Pancreas (tissue), 10 donors: Measurements from ENCODE around the gene ICA1L. TPM values are rescaled to one million over a fixed set of nuclear protein-coding genes. Genes with fewer than 3 reads are reported as not detected.
A peak's percentile ranks its signal among the peaks of the same experiment; 100 is the strongest.

Experiments
- ATAC-seq, 4 donors: fragments of 200-7000 bp; cut with Tn5 transposase; one replicate each; pipeline versions ENCODE4 v1.8.0 to v1.9.1; 2020; ENCODE audit warnings: mild to moderate bottlenecking in 4 of 4, moderate library complexity in 4 of 4
- DNase-seq, 6 donors: peaks; one replicate each; pipeline ENCODE4 v3.0.0-alpha.2; 2020
- FAIRE-seq: peaks from 2 replicates; lab custom pipeline; 2012; peaks lifted over from hg19 to GRCh38; lab: Jason Lieb, UNC
- H3K27ac ChIP-seq, 4 donors: fragments of 200-600 bp; sonication (generic); 1 replicate in 3 of 4; 2 replicates in 1 of 4; pipeline versions ENCODE4 v1.5.0 to v1.8.0; 2020
- H3K27me3 ChIP-seq, 4 donors: fragments of 200-600 bp; one replicate each; pipeline ENCODE4 v1.8.0; 2021
- H3K36me3 ChIP-seq, 3 donors: fragments of 200-600 bp; sonication (generic) in 1 of 3; one replicate each; pipeline versions ENCODE4 v1.5.0 to v1.8.0; 2020 to 2021
- H3K4me1 ChIP-seq, 3 donors: fragments of 200-600 bp; one replicate each; pipeline ENCODE4 v1.8.0; 2021
- H3K4me3 ChIP-seq, 4 donors: fragments of 200-600 bp; sonication (generic) in 2 of 4; one replicate each; pipeline versions ENCODE4 v1.5.0 to v1.8.0; 2020 to 2021
- H3K9me3 ChIP-seq, 4 donors: fragments of 200-600 bp; one replicate each; pipeline ENCODE4 v1.8.0; 2021
- WGBS, 2 donors: extraction: QIAGEN DNeasy Blood & Tissue Kit; methylation state at CpG; one replicate each; pipeline ENCODE4 v1.1.7; 2013; 5-methylcytosine and 5-hydroxymethylcytosine counted together
- intact Hi-C, 3 donors: fragments of 100-400 bp; cut with DNase I; formaldehyde crosslinking; loops; one replicate each; pipeline versions ENCODE4 v1.11.1 to v1.14.2; 2022
- polyA plus RNA-seq, 2 donors: library from polyadenylated mRNA; stranded (reverse); fragments of 200-250 nt; gene quantifications; one replicate each; pipeline ENCODE4 v1.2.3, GENCODE V29; 2013
- total RNA-seq, 6 donors: library from RNA; stranded (reverse); fragmentation: NEBNext Ultra II Directional in 4 of 6; extraction: Animal tissue kit (Norgen Biotek cat#: 25700) in 4 of 6; gene quantifications; one replicate each; pipeline versions ENCODE4 v1.2.1 to v1.2.4, GENCODE V29; 2021 to 2023
- TF ChIP-seq, protein P1 (sequence below), 4 donors: fragments of 200-600 bp; sonication (generic) in 3 of 4; IDR thresholded peaks; one replicate each; pipeline versions ENCODE4 v1.5.0 to v1.8.0; 2021; ENCODE audit warnings: antibody characterized with exemption in 4 of 4
- donor health status: healthy with polysubstance abuse.
- donor health status: DM: no; HTN: no; CAD: no; lungs with moderate emphysema.
- donor health status: DM: no; HTN: no; CAD: no.
- donor health status: control.
- donor health status: control.
- donor health status: Bipolar disorder and iron deficiency.
- donor health status: DM: yes; HTN: yes; CAD: no.
- donor health status: DM: no; HTN: no; CAD: no.
- donor health status: DM: no; HTN: no; CAD: no.
- donor health status: DM: yes; HTN: yes; CAD: no.

ICA1L gene
- total and polyA plus RNA-seq, 8 donors, result 2.7 to 8.1 (median 3.6) TPM

DNA sequence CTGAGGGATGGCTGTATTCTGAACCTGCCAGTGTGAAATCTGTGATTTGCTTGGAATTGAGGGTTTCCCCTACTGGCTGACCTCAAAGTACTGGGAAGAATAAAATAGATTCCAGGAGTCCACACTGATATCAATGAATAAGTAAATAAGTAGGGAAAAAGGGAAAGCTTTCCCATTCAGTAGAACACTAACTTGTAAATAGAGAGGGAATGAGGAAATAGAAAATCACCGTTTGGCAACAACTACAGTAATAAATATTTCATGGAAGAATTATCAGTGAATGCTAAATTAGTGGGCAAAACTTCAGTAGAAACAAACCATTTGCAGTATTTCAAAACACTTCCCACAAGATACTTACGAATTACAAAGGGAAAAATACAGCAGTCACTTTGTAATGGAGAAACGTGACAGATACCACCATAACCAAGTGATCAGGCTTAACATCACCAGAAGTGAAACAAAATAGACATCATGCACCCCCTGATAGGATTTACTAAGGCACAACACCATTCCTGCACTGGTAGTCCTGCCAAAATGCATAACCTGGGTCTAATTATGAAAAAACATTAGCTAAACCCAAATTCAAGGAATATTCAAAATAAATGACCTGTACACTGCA, 88.5 kb downstream of the ICA1L start:
- peak overlapping the region in 2 of 4 donors; percentile 44 to 77 for H3K27ac ChIP-seq
- intact Hi-C loops, result no loop called here
- H3K4me3 ChIP-seq, result no peak overlapping the region
- TF ChIP-seq, protein P1, sequence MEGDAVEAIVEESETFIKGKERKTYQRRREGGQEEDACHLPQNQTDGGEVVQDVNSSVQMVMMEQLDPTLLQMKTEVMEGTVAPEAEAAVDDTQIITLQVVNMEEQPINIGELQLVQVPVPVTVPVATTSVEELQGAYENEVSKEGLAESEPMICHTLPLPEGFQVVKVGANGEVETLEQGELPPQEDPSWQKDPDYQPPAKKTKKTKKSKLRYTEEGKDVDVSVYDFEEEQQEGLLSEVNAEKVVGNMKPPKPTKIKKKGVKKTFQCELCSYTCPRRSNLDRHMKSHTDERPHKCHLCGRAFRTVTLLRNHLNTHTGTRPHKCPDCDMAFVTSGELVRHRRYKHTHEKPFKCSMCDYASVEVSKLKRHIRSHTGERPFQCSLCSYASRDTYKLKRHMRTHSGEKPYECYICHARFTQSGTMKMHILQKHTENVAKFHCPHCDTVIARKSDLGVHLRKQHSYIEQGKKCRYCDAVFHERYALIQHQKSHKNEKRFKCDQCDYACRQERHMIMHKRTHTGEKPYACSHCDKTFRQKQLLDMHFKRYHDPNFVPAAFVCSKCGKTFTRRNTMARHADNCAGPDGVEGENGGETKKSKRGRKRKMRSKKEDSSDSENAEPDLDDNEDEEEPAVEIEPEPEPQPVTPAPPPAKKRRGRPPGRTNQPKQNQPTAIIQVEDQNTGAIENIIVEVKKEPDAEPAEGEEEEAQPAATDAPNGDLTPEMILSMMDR (IDR thresholded peaks at IDR 0.05), result no peak
- no peak for DNase-seq
- peaks cover 6 to 16% (median 6%) of the 10 kb centered on the region in 3 donors for H3K4me1 ChIP-seq
- H3K27me3 ChIP-seq, result no peaks in the 10 kb centered on the region
- H3K36me3 ChIP-seq, result no peaks in the 10 kb centered on the region
- FAIRE-seq, result no peak
- WGBS, 2 donors, result 25 to 37% methylated on average over 3 of the region's 3 CpGs
- no peaks in the 10 kb centered on the region for H3K9me3 ChIP-seq
- peak; percentile 41 to 79 (median 62) for ATAC-seq

DNA sequence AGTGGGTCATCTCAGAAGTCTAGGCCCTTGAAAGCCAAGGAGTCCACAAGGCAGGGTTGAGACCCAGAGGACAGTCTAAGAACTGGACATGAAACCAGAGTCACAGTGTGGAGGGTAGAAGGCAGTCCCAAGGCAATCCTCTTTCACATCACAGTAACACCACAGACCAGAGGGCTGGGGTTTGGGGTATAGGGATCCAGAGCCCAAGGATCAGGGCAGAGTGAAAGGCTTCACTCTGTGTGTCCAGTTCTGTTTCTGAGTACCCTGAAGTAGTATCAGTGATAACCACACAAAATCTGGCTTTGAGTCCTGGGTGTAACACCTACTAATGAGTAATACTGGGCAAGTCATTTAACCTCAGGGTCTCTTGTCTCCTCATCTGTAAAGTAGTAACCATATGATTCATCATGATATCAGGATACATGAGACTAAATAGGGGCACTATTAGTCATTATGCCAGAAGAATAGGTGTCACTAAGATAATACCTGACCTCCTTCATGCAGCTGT, 91.0 kb downstream of the ICA1L start:
- Histone ChIP-seq H3K36me3 (no peaks in the 10 kb centered on the region), H3K27me3 (no peaks in the 10 kb centered on the region), H3K9me3 (no peaks in the 10 kb centered on the region), H3K27ac (no peak overlapping the region), H3K4me1 (peaks cover 6 to 16% (median 6%) of the 10 kb centered on the region in 3 donors), H3K4me3 (no peak overlapping the region)
- ATAC-seq, result no peak
- no peak for FAIRE-seq
- DNase-seq, result no peak
- TF ChIP-seq, protein P1 (IDR thresholded peaks at IDR 0.05), result no peak
- intact Hi-C loops, result no loop called here

- TF ChIP-seq, protein P1 (IDR thresholded peaks at IDR 0.05), result no peak
- H3K4me1 ChIP-seq, result peaks cover 6 to 16% (median 6%) of the 10 kb centered on the region in 3 donors
- intact Hi-C loops, result no loop called here
- no peaks in the 10 kb centered on the region for H3K27me3 ChIP-seq
- no peaks in the 10 kb centered on the region for H3K9me3 ChIP-seq
- no peak for DNase-seq
- no peaks in the 10 kb centered on the region for H3K36me3 ChIP-seq
- 36 to 45% methylated on average over 2 of the region's 2 CpGs for WGBS, 2 donors
- no peak for FAIRE-seq
- ATAC-seq, result no peak
- H3K27ac ChIP-seq, result no peak overlapping the region
- H3K4me3 ChIP-seq, result no peak overlapping the region
Measured at GRCh38 chr2:202778217-202778616, 93.3 kb downstream of the ICA1L start.

- Histone ChIP-seq H3K4me3 (no peak overlapping the region), H3K27me3 (no peaks in the 10 kb centered on the region), H3K27ac (no peak overlapping the region), H3K36me3 (no peaks in the 10 kb centered on the region), H3K9me3 (no peaks in the 10 kb centered on the region), H3K4me1 (peaks cover 2 to 16% (median 6%) of the 10 kb centered on the region in 3 donors)
- WGBS, 2 donors, result 90 to 95% methylated on average over 37 of the region's 37 CpGs
- TF ChIP-seq, protein P1 (IDR thresholded peaks at IDR 0.05), result no peak
- intact Hi-C loops, result no loop called here
- FAIRE-seq (no peak), DNase-seq (no peak), ATAC-seq (no peak)
Measured at GRCh38 chr2:202774104-202774503, 97.5 kb downstream of the ICA1L start.

DNA sequence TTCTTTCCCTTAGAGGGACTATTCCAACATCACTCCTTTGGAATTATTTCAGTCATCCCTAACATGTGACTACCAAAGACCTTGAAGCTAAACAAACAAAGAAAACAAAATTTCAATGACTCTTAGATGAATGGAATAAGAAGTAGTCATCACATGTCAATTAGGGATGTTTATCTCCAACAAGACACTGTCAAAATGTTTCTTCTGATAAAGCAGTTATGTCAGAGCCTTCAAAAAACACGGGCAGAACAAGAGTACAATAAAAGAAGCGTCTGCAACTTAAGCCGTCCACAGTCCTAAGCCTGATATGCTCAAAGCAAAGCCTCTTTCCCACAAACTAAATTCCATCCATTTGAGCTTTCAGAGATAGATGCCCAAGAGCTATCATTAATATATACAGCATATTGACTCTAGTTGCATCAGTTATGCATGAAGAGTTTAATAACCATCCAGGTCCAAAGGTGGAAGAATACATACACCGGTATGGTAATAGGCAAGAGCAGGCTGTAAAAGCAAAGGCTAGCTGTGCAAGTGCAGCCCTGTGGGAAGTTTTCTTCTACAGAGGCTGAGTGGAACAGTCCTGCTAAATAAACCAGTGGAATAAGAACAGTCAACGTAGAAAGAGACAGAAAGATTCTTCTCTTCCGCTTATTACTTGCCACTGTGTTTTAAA, 98.1 kb downstream of the ICA1L start:
- 89 to 90% methylated on average over 6 of the region's 6 CpGs for WGBS, 2 donors
- no peak for FAIRE-seq

More for the DNA sequence above, 98.1 kb downstream of the ICA1L start:
- no peaks in the 10 kb centered on the region for H3K36me3 ChIP-seq
- ATAC-seq, result no peak
- no peak overlapping the region for H3K27ac ChIP-seq
- intact Hi-C loops, result no loop called here
- H3K4me3 ChIP-seq, result no peak overlapping the region
- no peaks in the 10 kb centered on the region for H3K9me3 ChIP-seq
- no peaks in the 10 kb centered on the region for H3K27me3 ChIP-seq
- no peak for DNase-seq
- H3K4me1 ChIP-seq, result peaks cover 0 to 10% (median 3%) of the 10 kb centered on the region in 3 donors
- TF ChIP-seq, protein P1 (IDR thresholded peaks at IDR 0.05), result no peak
